Measurements from ENCODE around the gene ATG2A. TPM values are rescaled to one million over a fixed set of nuclear protein-coding genes. Genes with fewer than 3 reads are reported as not detected.
"Not testable (repeated sequence)": the region's sequence is repeated elsewhere in the genome, so short reads cannot be mapped to it uniquely, and the experiment has no call there.

ATG2A gene
- total RNA-seq, 4 donors from 2014 or later: 19.9 to 28.7 (median 26.1) TPM

DNA sequence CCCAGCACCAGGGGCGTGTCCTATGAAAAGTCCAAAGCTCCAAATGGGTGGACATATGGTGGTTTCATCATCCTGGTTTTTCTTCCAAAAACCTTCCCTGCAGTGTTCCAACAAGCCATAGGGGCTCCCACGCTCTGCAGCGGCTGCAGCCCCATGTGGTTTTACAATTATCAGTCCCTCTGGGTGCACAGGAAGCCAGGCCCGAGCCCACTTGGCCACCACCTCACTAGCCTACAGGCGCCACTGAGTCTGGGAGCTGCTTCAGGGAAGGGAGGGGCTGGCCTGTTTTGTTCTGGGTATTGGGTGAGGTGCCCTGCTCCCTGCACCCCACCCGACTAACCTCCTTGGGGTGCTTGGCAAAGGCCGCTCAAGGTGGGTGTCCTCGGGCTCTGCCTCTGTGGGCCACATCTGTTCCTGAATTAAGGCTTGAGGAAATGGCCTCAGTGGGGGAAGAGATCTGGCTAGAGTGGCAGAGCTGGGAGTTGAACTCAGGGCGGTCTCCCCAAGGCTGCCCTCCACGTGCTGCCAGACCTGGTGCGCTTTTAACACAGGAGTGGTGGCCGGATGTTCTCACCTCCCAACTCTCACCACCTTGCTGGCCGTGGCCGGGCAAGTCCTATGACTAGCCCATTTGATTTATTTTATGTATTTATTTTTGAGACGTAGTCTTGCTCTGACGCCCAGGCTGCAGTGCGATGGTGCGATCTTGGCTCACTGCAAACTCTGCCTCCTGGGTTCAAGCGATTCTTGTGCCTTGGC lies 67.2 kb downstream of the ATG2A start:
- Histone ChIP-seq H3K27ac (replicated peaks in 1 of 4) (peak overlapping the region; percentile 93 to 98 (median 94)), H3K4me3 (no peak overlapping the region), H3K9me3 (no peaks in the 10 kb centered on the region), H3K36me3 (peaks cover 10 to 28% (median 22%) of the 10 kb centered on the region in 4 donors), H3K4me1 (peaks cover 66 to 83% (median 76%) of the 10 kb centered on the region in 4 donors), H3K27me3 (peaks cover 0 to 3% (median 1%) of the 10 kb centered on the region in 4 donors)
- intact Hi-C loops (cut with DNase I): loop anchor here (10.0 kb wide), 1 partner anchor 165 kb away; the partner anchor contains the start of gene ARL2
- no peak for DNase-seq (ENCODE audit: extremely low spot score)
- TF ChIP-seq POLR2A (IDR thresholded peaks at IDR 0.05; ENCODE audit: low read depth) (no peak), EP300 (IDR thresholded peaks at IDR 0.05) (no peak), POLR2AphosphoS5 (IDR thresholded peaks at IDR 0.05) (no peak)
- TF ChIP-seq, protein P1, sequence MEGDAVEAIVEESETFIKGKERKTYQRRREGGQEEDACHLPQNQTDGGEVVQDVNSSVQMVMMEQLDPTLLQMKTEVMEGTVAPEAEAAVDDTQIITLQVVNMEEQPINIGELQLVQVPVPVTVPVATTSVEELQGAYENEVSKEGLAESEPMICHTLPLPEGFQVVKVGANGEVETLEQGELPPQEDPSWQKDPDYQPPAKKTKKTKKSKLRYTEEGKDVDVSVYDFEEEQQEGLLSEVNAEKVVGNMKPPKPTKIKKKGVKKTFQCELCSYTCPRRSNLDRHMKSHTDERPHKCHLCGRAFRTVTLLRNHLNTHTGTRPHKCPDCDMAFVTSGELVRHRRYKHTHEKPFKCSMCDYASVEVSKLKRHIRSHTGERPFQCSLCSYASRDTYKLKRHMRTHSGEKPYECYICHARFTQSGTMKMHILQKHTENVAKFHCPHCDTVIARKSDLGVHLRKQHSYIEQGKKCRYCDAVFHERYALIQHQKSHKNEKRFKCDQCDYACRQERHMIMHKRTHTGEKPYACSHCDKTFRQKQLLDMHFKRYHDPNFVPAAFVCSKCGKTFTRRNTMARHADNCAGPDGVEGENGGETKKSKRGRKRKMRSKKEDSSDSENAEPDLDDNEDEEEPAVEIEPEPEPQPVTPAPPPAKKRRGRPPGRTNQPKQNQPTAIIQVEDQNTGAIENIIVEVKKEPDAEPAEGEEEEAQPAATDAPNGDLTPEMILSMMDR (IDR thresholded peaks at IDR 0.05): no peak
- WGBS: 81% methylated on average over 14 of the region's 19 CpGs

DNA sequence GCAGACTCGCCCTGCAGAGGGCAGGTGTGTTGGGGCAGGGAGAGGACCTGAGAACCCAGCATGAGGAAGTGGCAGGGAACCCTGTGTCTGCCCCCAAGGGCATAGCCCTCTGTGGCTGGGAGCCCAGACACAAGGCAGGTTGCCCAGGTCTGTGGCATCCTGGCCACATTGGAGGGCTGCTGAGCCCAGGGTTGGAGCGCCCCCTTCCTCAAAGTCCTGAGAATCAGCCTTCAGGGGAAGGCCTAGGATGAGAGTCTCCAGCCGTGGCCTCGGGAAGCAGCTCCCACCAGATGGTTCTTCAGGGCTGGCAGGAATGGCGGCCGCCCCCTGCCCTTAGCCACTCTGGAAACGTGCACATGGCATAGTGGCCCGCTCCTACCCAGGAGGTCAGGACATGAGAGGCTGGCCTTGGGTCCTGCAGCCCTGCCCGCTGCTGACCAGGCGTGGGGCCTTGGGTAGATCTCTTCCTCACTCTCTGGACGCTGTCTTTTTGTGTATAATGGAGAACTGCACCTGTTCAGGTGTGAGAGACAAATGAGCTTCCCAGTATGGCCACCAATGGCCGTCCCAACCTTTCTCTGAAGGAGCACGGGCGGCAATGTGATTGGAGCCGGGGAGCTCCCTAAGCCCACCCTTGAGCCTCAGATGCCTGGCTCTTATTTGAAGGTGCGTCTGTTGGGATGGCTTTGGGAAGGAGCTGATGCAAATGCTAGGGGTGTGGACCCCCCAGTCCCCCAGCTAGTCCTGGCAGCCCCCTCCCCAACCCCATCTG lies 68.0 kb downstream of the ATG2A start:
- peaks cover 4 to 20% (median 15%) of the 10 kb centered on the region in 4 donors for H3K36me3 ChIP-seq
- H3K4me1 ChIP-seq: peaks cover 61 to 83% (median 76%) of the 10 kb centered on the region in 4 donors

DNA sequence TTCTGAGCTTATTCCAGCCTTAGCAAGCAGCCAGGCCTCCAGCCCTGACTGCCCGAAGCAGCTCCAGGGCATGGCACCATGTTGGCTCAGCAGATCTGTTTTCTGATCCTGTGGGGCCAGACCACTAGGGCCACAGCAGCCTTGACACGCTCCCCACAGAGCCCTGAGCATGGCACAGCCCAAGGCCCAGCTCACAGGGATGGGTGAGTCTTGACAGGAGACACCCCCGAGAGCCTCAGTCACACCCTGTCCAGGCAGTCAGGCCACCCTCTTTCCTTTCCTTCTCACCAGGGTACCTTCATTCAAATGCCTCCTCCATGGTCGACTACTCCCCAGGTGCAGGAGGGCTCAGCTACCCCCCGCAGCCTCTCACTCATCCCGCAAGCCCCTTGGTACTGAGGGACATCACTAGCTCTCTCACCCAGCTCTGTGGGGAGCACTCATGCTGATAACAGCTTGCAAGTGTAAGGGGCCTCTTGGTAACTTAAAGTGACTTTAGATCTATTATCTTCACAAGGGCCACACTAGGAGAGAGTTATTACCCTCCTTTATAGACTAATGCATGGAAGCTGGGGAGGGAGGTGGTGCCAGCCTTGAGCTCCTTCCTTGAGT lies 68.7 kb downstream of the ATG2A start:
- Histone ChIP-seq H3K4me1 (peaks cover 56 to 78% (median 70%) of the 10 kb centered on the region in 4 donors), H3K9me3 (no peaks in the 10 kb centered on the region), H3K27ac (replicated peaks in 1 of 4) (peak overlapping the region in 3 of 4 donors; percentile 94 to 98 (median 95)), H3K27me3 (peaks cover 0 to 8% (median 3%) of the 10 kb centered on the region in 4 donors), H3K4me3 (no peak overlapping the region), H3K36me3 (peaks cover 0 to 13% (median 8%) of the 10 kb centered on the region in 4 donors)
- intact Hi-C loops (cut with DNase I): loop anchor here (10.0 kb wide), 1 partner anchor 166 kb away; the partner anchor contains the start of gene ARL2
- TF ChIP-seq, protein P1 (IDR thresholded peaks at IDR 0.05): no peak
- TF ChIP-seq EP300 (IDR thresholded peaks at IDR 0.05) (no peak), POLR2AphosphoS5 (IDR thresholded peaks at IDR 0.05) (no peak), POLR2A (IDR thresholded peaks at IDR 0.05; ENCODE audit: low read depth) (no peak)
- DNase-seq (ENCODE audit: extremely low spot score): no peak
- WGBS: 85% methylated on average over 6 of the region's 6 CpGs

More for the DNA sequence above, 68.0 kb downstream of the ATG2A start:
- no peak overlapping the region for H3K4me3 ChIP-seq
- no peaks in the 10 kb centered on the region for H3K9me3 ChIP-seq
- H3K27ac ChIP-seq (replicated peaks in 1 of 4): peak overlapping the region; percentile 93 to 98 (median 94)
- peaks cover 0 to 8% (median 3%) of the 10 kb centered on the region in 4 donors for H3K27me3 ChIP-seq
- WGBS: 77% methylated on average over 10 of the region's 16 CpGs
- TF ChIP-seq EP300 (IDR thresholded peaks at IDR 0.05): no peak
- TF ChIP-seq POLR2AphosphoS5 (IDR thresholded peaks at IDR 0.05): no peak
- TF ChIP-seq, protein P1 (IDR thresholded peaks at IDR 0.05): no peak
- no peak for TF ChIP-seq POLR2A (IDR thresholded peaks at IDR 0.05; ENCODE audit: low read depth)
- intact Hi-C loops (cut with DNase I): loop anchor here (10.0 kb wide), 1 partner anchor 166 kb away; the partner anchor contains the start of gene ARL2
- no peak for DNase-seq (ENCODE audit: extremely low spot score)

DNA sequence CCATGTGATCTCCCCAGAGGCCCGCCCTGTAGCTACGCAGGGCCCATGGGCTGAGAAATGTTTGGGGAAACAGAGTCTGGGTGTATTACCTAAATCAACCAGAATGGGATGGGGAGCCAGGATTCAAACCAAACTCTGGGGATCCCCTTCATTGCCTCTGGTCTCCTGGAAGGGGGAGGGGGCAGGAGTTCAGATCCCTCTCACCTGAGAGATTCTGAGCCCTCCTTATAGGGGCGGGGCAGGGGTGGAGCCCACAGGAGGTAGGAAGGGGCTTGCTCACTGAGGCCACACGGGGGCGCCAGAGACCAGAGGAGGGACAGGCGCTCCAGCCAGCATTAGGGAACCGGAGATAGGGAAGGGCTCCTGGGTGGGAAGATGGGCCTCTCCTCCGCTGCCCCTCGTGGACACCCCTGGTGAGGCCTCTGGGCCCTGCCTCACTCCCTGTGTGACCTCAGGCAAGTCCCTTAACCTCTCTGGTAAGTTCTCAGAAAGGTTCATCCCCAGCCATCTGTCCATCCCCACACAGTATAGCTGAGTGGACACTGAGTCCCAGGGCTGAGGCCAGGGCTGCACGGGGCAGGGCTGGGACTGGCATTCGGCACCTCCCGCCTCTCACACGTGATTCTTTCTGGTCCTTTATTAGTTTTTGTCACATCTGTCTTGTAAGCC lies 69.9 kb downstream of the ATG2A start:
- peaks cover 45 to 67% (median 58%) of the 10 kb centered on the region in 4 donors for H3K4me1 ChIP-seq
- TF ChIP-seq EP300 (IDR thresholded peaks at IDR 0.05) (no peak), POLR2AphosphoS5 (IDR thresholded peaks at IDR 0.05) (peak; percentile 59 to 67)
- TF ChIP-seq, protein P1 (IDR thresholded peaks at IDR 0.05): peak in 2 of 3 experiments; percentile 94 to 99
- intact Hi-C loops (cut with DNase I): loop anchor here (1.0 to 10.0 kb wide), 2 partner anchors 47 to 168 kb away; partner anchors contain the start of gene ARL2
- no peak overlapping the region for H3K4me3 ChIP-seq
- no peaks in the 10 kb centered on the region for H3K9me3 ChIP-seq
- 23% methylated on average over 10 of the region's 13 CpGs for WGBS
- DNase-seq (ENCODE audit: extremely low spot score): peak; percentile 96
- H3K36me3 ChIP-seq: peaks cover 0 to 1% (median 0%) of the 10 kb centered on the region in 4 donors
- peaks cover 0 to 8% (median 3%) of the 10 kb centered on the region in 4 donors for H3K27me3 ChIP-seq
- H3K27ac ChIP-seq (replicated peaks in 1 of 4): no peak overlapping the region

DNA sequence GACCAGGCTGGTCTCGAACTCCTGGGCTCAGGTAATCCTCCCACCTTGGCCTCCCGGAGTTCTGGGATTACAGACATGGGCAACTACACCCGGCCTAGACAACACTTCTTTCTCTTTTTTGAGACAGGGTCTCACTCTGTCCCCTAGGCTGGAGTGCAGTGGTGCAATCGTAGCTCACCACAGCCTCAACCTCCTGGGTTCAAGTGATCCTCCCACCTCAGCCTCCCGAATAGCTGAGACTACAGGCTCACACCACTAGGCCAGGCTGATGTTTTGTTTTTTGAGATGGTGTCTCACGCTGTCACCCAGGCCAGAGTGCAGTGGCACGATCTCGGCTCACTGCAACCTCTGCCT lies 71.3 kb downstream of the ATG2A start:
- H3K9me3 ChIP-seq; H3K27ac ChIP-seq (replicated peaks in 1 of 4); H3K27me3 ChIP-seq; DNase-seq (ENCODE audit: extremely low spot score); H3K36me3 ChIP-seq; H3K4me3 ChIP-seq: not testable (repeated sequence)
- intact Hi-C loops (cut with DNase I): loop anchor here (10.0 kb wide), 1 partner anchor 169 kb away; the partner anchor contains the start of gene ARL2
- H3K4me1 ChIP-seq: peaks cover 40 to 53% (median 44%) of the 10 kb centered on the region in 4 donors
- 98% methylated on average over 8 of the region's 8 CpGs for WGBS

All from esophagus muscularis mucosa (tissue), 4 donors.